HG03571 (cell line): Measurements from ENCODE around the gene PSME4.
"Not testable (repeated sequence)": the region's sequence is repeated elsewhere in the genome, so short reads cannot be mapped to it uniquely, and the experiment has no call there.

Experiments
- ATAC-seq: cut with Tn5 transposase; IDR thresholded peaks from one replicate; pipeline ENCODE4 v1.9.1; 2021; ENCODE audit not compliant: unreplicated experiment

Gene PSME4

DNA sequence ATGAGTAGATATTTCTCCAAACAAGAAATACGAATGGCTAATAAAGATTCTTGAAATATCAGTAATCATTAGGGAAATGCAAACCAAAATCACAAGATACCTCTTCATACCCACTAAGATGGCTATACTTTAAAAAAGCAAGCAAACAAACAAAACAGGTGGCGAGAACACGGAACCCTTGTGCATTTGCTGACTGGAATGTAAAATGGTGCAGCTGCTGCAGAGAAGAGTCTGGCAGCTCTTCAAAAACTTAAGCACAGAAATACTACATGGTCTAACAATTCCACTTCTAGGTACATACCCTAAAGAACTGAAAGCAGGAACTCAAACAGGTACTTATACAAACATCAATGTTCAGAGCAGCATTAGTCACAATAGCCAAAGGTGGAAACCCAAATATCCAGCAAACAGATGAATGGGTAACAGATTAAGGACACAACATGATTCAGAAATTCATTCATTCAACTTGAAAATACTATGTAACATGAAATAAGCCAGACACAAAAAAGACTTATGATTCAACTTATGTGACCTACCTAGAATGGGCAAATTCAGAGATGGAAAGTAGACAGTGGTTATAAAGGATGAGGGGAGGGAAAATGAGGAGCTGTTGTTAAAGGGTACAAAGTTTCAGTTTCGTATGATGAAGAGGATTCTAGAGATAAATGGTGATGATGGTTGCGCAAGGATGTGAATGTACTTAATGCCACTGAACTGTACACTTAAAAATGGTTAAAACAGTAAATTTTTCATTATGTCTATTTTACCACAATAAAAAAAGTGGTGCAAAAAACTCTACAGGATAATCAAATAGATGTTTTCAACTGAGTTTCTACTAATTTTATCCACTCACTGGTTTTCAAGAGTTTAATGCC lies 84.2 kb downstream of the PSME4 start:
- no peak for ATAC-seq

DNA sequence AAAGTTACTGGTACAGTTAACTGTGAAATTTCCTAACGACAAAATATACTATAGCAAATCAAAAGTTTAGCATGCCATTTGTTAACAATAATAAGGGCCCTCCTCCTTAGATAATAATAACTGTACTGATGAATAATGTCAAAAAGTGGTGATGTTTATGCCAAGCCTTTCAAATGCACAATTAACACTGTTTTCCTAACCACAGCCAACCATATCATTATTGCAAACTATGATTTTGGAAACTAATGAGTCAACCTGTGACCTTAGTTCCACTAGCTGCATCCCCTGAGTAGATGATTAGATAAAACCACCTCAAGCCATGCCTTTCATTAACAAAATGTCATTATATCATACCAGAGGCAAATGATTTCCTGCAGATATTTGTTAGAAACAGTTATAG lies 85.9 kb downstream of the PSME4 start:
- no peak for ATAC-seq

DNA sequence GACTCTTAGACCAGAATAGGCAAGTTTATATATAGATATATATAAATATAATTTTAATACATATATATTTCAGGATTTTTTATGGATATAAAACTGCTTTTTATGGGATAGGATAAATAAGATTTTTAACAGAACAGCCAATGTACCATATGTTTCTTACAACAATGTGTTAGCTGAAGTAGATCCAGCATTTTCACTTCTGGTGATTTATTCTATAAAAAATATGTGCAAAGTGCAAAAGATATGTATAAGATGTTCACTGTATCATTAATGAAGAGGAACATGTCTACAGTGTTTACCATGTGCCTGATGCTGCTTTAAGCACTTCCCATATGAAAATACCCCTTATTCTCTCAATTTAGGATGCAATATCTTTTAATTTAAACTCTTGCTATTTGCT lies 88.8 kb downstream of the PSME4 start:
- ATAC-seq = no peak

DNA sequence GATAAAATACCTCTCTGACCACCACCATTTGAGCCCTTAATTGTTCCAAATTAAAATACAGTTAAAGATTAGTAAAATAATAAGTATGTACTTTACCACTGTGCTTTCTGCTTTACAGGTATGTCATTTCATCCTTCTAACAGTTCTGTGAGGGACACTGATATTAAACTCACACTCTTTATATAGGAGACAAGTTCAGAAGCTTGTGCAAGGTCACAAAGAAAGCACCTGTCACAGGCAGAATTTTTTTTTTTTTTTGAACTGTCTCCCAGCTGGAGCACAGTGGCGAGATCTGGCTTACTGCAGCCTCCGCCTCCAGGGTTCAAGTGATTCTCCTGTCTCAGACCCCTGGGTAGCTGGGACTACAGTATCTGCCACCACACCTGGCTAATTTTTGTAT lies 89.4 kb downstream of the PSME4 start:
- ATAC-seq = no peak

DNA sequence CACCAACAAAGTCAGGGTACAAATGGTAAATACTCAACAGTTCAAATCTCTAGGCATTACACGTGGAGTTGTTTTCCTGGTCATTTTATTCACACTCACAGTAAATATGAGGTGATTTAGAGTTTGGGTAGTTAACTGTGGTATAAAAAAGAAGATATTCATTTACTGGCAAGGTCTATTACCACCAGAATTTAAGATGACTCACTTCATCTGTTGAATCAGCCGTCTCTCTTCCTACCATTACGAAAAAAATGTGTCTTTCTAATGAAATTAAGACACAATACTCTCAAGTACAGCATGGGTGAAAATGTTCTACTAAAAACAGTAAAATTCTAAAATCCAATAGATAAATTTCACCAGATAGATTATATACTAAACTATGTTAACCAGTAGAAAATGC lies 90.0 kb downstream of the PSME4 start:
- ATAC-seq = no peak

DNA sequence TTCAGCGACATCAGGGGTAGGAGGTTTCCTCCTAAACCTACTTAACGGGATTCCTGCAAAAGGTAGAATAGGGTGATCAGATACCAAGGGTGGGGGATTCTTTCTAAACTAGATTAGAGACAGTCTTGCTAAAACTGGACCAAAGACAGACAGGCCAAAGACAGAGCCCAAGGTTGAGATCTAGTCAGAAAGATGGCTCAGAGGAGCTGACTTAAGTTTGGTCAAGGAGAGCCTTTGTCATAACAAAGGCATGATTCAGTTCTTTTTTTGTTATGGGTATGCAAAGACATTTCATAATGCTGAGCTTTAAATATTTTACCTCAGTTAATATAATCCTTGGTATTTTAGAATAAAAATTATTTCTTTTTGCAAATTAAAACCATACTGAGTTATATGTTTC lies 93.2 kb downstream of the PSME4 start:
- ATAC-seq = no peak

DNA sequence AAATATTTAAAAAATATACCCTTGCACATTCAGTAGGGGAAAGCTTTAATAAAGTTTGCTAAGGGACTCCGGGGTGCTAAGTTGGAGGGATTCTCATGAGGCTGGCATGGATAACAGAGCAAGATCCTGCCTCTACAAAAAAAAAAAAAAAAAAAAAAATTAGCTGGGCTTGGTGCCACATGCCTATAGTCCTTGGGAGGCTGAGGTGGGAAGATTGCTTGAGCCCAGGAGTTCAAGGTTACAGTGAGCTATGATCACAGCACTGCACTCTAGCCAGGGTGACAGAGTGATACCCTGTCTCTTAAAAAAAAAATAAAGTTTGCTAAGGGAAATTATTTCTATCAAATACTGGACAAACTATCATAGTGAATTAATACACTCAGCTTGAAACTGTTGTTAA lies 93.7 kb downstream of the PSME4 start:
- no peak for ATAC-seq

DNA sequence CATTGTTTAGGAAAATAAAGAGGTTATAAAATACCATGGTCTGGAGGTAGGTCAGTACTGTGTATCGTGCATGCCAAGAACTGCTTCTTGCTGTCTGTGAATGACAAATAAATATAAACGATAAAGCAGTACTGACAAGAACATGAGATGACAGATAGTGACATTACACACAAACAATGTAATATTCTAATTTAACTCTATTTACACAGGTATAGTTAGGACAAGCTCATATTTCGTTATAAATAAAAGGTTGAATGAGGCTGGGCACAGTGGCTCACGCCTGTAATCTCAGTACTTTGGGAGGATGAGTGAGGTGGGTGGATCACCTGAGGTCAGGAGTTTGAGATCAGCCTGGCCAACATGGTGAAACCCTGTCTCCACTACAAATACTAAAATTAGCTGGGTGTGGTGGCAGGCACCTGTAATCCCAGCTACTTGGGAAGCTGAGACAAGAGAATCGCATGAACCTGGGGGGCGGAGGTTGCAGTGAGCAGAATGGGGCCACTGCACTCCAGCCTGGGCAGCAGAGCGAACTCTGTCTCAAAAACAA lies 96.3 kb downstream of the PSME4 start:
- ATAC-seq = no peak

DNA sequence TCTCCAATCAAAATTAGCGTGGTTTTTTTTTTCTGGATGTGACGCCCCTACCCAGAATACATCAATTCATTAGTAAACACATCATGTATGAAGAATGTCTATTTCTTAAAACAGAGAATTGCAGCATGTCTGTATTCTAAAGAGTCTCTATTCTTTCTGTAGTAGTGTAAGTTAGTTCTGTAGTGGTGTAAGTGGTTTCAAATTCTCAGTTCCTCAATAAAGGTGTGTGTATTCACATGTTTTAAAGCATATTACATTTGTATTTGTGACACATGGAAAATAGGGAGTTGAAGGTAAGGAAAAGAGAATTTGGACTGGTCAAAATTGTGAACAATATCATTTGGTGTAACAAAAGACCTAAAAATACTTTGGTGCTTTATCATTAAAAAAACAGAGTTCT lies 103.0 kb downstream of the PSME4 start:
- ATAC-seq = no peak

DNA sequence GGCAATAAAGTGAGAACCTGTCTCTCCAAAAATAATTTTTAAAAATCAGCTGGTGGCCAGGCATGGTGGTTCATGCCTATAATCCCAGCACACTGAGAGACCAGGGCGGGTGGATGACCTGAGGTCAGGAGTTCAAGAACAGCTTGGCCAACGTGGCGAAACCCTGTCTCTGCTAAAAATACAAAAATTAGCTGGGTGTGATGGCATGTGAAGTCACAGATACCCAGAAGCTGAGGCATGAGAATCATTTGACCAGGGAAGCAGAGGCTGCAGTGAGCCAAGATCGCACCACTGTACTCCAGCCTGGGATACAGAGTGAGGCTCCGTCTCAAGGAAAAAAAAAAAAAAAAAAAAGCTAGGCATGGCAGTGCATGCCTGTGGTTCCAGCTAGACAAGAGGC lies 103.6 kb downstream of the PSME4 start:
- ATAC-seq = no peak

DNA sequence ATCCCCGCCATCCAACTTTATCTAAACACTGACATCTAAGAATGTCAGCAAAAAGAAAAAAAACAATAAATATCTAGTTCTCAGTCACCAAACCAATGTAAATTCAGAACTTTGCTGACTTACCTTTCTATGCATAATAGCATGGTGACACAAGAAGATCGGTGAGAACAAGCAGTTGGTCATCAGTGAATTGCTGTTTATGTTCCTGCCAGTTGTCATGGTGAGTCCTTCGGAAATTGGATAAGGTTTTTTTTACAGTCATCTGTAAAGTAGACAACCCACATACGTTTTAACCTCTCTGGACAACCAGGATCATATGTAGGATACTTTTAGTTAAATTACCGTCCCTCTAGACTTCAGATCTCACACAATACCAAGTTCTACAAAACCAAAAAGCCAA lies 104.8 kb downstream of the PSME4 start:
- ATAC-seq = no peak

DNA sequence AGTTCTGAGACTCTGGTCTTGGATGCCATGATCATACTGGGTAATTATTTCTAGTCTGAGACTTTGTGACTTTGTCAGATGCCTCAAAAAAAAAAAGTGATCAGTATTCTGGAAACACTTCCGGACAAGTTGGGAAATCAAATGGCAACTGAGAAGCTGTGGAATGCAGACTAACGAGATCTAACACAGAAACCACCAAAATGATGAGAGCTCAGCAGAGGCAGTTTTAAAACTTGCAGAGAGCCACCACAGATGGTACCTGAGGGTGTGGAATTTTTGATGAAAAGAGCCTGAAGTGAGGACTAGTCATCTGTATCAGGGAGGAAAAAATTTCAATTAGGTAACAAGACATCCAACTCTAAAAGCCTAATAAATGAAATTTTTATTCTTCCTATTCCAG lies 105.5 kb downstream of the PSME4 start:
- no peak for ATAC-seq

DNA sequence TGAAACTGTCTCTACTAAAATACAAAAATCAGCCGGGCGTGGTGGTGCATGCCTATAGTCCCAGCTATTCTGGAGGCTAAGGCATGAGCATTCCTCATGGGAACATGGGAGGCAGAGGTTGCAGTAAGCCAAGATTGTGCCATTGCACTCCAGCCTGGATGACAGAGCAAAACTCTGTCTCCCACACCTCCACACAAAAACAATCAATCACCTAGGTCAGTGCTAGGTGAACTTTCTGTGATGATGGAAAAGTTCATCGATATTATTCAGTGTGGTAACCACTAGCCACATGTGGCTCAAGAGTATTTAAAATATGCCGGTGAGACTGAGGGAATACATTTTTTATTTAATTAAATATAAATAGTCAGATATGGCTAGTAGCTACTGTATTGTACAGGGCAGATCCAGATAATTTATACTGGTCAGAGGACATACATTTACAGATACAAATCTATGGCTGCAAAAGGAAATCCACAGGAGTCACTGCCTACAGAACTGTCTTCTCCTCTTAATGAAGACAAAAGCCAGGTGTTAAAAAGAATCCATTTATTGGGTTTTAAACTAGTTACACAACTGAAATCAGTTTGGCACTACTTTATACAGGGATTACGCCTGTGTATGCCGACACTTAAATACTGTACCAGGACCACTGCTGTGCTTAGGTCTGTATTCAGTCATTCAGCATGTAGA lies 107.1 kb downstream of the PSME4 start:
- no peak for ATAC-seq

DNA sequence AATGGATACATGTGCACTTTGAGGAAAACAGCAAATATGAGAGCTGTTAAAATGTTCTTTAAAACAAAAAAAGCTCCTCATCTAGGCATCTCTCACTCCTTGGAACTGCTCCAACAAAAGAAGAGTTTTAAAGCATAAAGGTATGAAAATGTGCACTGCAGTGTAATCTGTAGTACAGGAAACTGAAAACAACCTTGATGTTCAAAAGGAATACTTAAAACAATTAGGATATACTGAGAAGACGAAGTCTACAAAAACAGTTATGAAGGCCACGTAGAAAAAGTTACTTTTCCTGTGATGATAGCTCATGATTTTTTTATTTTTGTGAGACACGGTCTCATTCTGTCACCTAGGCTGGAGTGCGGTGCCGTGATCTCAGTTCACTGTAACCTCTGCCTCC lies 109.0 kb downstream of the PSME4 start:
- no peak for ATAC-seq

DNA sequence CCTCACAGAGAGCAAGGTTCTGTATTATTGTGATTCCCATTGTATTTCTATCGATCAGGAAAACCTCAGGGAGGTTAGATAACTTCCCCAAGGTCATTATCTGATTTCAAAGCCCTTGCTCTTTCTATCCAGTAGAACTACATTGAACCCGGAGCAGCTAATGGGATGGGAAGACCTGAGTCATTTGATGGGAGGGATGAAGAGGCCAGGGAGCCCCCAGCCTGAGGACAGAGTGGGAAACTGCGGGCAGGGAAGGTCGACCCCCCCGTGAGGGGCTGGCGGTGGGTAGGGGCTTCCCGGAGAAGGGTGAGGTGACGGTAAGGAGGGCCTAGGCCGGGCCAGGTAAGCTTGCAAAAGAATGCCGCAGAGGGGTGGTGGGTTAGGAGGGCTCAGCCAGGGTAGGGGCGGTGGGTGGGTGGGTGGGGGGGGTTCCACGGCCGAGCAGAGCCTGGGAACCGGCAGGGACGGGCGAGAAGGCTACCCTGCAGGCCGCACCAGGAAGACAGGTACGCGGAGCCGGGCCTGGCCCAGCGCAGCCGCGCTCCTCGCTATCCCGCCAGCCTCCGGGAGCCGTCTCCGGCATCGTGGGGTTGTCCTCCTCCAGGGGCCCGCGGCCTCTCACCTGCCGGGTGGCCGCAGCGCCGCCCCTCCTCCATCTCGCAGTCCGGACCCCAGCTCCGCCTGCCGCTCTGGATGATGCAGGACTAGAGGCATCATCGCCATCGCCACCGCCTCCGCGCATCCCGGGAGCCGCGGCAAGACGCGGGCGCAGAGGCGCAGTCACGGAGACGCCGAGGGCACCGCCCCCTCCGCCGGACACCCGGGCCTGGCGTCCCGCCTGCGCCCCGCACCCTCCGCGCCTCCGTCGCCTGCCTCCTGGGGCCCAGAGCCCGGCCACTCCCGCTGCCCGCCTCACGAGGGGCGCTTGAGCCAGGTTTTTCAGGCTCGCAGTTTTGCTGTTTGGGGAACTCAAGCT lies 111.3 kb downstream of the PSME4 start, which contains the start of gene GPR75:
Gene GPR75 (minus strand): TSS at position 762 of the 976 bp plus-strand sequence. CDS start 5,211 bp downstream, outside the sequence.
- no peak for ATAC-seq

DNA sequence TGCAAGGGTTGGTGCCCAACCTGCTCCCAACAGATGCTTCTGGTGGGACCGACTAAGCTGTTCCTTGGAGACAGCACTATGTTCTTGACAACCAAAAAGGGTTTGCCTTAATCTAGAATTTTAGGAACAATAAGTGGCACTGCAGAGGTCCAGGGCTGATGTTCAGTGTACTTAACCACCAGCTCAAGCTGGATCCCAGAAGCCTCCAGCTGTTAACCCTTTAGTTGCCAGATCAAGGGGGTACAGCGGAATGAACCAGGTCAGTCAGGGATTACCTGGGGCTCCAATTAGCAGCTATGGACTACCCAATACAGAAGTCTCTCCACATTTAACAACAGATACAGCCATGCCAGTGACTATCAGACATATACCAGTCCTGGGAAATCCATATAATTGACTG lies 114.5 kb downstream of the PSME4 start:
- no peak for ATAC-seq

DNA sequence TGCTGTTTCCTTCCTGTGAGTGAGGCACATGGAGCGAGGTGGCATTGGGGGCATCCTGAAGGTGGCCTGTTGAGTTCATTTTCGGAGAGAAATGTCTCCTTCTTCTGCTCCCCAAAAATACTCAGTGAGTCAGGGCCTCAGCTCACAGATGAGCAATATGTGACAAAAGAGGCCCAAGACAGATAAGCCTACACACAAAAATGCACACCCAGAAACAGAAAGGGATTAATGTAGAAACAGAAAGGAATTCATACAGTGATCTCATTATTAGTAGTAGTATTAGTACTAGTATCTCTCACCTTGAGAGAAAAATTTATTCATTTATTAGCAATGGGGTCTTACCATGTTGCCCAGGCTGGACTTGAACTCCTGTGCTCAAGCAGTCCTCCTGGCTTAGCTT lies 116.1 kb downstream of the PSME4 start:
- no peak for ATAC-seq

DNA sequence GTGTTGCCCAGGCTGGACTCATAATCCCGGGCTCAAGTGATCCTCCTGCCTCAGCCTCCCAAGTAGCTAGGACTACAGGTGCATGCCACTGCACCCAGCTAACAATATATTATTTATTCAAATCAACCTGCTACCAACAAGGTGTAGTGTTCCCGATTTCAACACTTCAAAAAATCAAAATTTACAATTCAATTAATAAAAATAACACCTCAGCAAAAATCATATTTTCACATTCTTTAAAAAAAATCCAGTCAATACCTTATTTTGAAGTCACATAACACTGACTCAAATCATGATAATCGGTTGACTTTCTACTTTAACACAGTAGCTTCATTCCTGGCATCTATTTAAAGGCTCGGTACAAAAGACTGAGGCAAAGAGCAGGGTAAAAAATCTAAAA lies 118.3 kb downstream of the PSME4 start:
- no peak for ATAC-seq

DNA sequence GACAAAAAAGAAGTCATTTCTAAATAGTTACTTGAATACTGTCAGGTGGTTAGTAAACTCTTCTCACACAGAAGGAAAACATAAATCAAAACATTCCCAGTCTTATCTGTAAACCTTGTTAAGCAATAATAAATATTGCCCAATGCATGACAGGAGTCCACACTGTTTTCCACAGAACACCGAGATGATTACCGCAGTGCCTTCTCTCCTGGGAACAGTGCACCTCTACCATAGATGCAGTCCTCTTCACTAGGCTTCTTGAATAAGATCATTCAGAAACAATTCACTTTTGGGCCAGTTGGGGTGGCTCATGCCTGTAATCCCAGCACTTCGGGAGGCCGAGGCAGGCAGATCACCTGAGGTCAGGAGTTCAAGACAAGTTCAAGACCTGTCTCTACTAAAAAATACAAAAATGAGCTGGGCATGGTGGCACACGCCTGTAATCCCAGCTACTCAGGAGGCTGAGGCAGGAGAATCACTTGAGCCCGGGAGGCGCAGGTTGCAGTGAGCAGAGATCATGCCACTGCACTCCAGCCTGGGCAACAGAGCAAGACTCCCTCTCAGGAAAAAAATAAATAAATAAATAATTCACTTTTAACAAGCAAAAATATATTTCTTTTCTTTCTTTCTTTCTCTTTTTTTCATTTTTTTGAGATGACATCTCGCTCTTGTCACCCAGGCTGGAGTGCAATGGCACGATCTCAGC lies 119.6 kb downstream of the PSME4 start:
- ATAC-seq = not testable (repeated sequence)

DNA sequence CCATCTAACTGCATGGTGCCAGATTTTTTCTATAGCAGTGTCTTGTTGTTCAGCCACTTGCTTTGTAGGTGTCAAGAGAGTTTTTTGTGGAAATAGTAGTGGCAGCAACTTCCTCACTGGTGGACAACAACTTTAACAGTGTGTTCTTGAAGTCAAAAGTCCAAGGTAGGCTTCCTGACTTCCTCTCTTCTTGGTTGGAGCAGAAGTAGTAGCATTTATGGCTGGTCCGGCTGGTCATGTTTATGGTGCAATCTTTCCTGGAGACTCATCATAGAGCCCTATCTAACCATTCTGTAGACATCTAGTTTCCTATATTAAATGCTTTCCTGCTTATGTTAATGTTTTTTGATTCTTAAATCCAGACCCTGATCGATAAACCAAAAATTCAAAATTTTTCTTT lies 122.7 kb downstream of the PSME4 start:
- ATAC-seq = no peak
